GM21360 (cell line): ENCODE measurements around the gene TSR3.
A peak's percentile ranks its signal among the peaks of the same experiment; 100 is the strongest.

ENCODE experiments used
- ATAC-seq: cut with Tn5 transposase; IDR thresholded peaks from one replicate; pipeline ENCODE4 v1.9.1; 2021; ENCODE audit warnings: mild to moderate bottlenecking, moderate library complexity; ENCODE audit not compliant: unreplicated experiment

Gene TSR3

GRCh38 chr16:1311738-1312466, 39.8 kb downstream of the TSR3 start:
- no peak for ATAC-seq

- no peak for ATAC-seq
Measured at GRCh38 chr16:1311212-1311737, 40.4 kb downstream of the TSR3 start.

- no peak for ATAC-seq
Measured at GRCh38 chr16:1310832-1311200, 40.9 kb downstream of the TSR3 start.

GRCh38 chr16:1309888-1310831, 41.5 kb downstream of the TSR3 start:
- peak; percentile 6 for ATAC-seq

- peak; percentile 50 for ATAC-seq
Measured at GRCh38 chr16:1308977-1309885, 42.4 kb downstream of the TSR3 start, which contains the start of gene UBE2I. UBE2I (plus strand) TSS chr16:1309636; CDS start chr16:1314031, 4,395 bp downstream.

- ATAC-seq = no peak
Measured at GRCh38 chr16:1308036-1308976, 43.4 kb downstream of the TSR3 start.

DNA sequence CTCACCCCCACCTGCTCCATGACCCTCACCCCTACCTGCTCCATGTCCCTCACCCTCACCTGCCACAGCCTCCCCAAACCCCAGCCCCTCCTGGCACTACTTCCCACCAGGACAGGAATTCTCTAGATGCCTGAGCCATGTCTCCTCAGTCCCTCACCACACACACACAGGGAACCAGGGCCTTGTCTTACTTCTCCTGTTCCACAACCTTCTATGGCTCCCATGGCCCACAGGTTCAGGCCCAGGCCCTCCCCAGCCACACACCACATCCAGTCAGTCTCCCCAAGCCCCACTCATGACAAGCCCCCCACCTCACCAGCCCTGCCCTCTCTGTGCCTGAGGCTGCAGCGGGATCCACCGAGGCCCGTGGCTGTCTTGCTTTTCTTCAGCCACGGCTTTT, 45.3 kb downstream of the TSR3 start:
- ATAC-seq = no peak

DNA sequence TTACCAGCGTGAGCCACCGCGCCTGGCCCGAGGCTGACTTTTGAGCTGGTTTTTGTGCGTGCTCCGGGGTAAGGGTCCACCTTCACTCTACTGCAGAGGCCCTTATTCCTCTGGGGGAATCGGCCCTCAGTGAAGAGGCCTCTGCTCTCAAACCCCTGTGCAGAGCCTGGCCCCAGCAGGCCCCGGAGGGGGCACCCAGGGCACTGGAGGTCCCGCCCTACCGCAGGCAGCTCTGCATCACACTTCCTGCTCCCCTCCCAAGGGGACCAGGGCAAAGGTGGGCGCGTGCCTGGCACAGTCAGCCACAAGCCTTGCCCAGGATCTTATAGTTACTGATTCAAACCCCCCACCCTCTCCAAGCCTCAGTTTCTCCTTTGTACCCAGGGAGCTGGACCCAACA, 45.9 kb downstream of the TSR3 start:
- no peak for ATAC-seq

- no peak for ATAC-seq
Measured at GRCh38 chr16:1301562-1301961, 50.1 kb downstream of the TSR3 start.

GRCh38 chr16:1300664-1301476, 50.8 kb downstream of the TSR3 start:
- no peak for ATAC-seq

GRCh38 chr16:1299868-1300203, 51.8 kb downstream of the TSR3 start:
- no peak for ATAC-seq
